ENCODE measurements around the gene DEF6.
A peak's percentile ranks its signal among the peaks of the same experiment; 100 is the strongest.

Gene DEF6

DNA sequence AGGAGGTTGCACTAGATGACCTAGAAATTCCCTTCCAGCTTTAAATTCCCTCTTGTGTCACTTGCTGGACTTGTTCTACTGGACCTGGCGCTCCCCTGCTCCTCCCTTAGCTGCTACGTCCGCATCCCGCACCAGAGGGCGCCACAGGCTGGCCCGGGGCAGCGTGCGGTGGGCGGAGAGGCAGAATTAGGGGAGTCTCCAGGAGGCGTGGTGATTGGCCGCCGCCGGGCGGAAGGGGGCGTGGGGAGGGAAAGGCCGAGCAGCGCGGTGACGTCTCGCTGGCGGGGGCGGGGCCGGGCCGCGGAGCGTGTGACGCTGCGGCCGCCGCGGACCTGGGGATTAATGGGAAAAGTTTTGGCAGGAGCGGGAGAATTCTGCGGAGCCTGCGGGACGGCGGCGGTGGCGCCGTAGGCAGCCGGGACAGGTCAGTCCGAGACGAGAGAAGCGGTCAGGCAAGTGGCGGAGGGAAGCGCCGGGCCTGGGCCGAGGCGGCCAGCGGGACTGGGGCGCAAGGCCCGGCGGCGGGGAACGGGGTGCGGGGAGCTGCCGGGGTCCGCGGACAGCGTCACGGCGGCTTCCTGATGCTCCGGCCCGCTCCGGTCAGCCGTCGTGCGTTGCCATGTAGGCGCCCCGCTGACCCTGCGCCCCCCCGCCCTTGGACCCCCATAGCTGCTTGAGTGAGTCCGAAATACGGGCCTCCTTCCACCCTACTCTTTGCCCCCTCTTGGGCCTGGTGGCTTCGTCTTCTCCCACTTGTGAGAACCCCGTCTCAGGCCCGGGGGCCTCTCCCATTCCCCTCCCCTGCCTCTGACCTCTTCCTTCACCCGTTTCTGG is 44.9 kb downstream of the DEF6 start, which contains the start of gene PPARD:
TSS of gene PPARD (plus strand) at position 301 of the 834 bp plus-strand sequence. CDS start 68,530 bp downstream, outside the sequence.
- Mint-ChIP-seq H3K4me1 (ENCODE audit: low read depth) (peaks cover 48% of the 10 kb centered on the region), H3K9me3 (ENCODE audit: low read depth) (no peaks in the 10 kb centered on the region), H3K36me3 (no peaks in the 10 kb centered on the region), H3K27ac (peak within 1 kb of the TSS; percentile 81), H3K27me3 (no peaks in the 10 kb centered on the region), H3K4me3 (peak within 1 kb of the TSS; percentile 95)

- Mint-ChIP-seq H3K4me1 (ENCODE audit: low read depth) (peaks cover 51% of the 10 kb centered on the region), H3K27me3 (no peaks in the 10 kb centered on the region), H3K9me3 (ENCODE audit: low read depth) (no peaks in the 10 kb centered on the region), H3K4me3 (peak overlapping the region; percentile 95), H3K27ac (peak overlapping the region; percentile 79), H3K36me3 (no peaks in the 10 kb centered on the region)
Measured at GRCh38 chr6:35343092-35343834, 45.6 kb downstream of the DEF6 start.

GRCh38 chr6:35343835-35344550 is 46.4 kb downstream of the DEF6 start:
- peak overlapping the region; percentile 95 for H3K4me3 Mint-ChIP-seq
- no peaks in the 10 kb centered on the region for H3K36me3 Mint-ChIP-seq
- no peaks in the 10 kb centered on the region for H3K9me3 Mint-ChIP-seq (ENCODE audit: low read depth)
- H3K4me1 Mint-ChIP-seq (ENCODE audit: low read depth), result peaks cover 57% of the 10 kb centered on the region
- no peaks in the 10 kb centered on the region for H3K27me3 Mint-ChIP-seq
- peak overlapping the region; percentile 79 for H3K27ac Mint-ChIP-seq

GRCh38 chr6:35351422-35351821 is 53.8 kb downstream of the DEF6 start:
- Mint-ChIP-seq H3K27me3 (no peaks in the 10 kb centered on the region), H3K4me3 (no peak overlapping the region), H3K9me3 (ENCODE audit: low read depth) (no peaks in the 10 kb centered on the region), H3K4me1 (ENCODE audit: low read depth) (peaks cover 70% of the 10 kb centered on the region), H3K36me3 (peaks cover 15% of the 10 kb centered on the region), H3K27ac (peak overlapping the region; percentile 54)

GRCh38 chr6:35352735-35353134 is 55.1 kb downstream of the DEF6 start:
- Mint-ChIP-seq H3K27ac (peak overlapping the region; percentile 83), H3K4me3 (no peak overlapping the region), H3K27me3 (no peaks in the 10 kb centered on the region), H3K4me1 (ENCODE audit: low read depth) (peaks cover 68% of the 10 kb centered on the region), H3K36me3 (peaks cover 19% of the 10 kb centered on the region), H3K9me3 (ENCODE audit: low read depth) (no peaks in the 10 kb centered on the region)

DNA sequence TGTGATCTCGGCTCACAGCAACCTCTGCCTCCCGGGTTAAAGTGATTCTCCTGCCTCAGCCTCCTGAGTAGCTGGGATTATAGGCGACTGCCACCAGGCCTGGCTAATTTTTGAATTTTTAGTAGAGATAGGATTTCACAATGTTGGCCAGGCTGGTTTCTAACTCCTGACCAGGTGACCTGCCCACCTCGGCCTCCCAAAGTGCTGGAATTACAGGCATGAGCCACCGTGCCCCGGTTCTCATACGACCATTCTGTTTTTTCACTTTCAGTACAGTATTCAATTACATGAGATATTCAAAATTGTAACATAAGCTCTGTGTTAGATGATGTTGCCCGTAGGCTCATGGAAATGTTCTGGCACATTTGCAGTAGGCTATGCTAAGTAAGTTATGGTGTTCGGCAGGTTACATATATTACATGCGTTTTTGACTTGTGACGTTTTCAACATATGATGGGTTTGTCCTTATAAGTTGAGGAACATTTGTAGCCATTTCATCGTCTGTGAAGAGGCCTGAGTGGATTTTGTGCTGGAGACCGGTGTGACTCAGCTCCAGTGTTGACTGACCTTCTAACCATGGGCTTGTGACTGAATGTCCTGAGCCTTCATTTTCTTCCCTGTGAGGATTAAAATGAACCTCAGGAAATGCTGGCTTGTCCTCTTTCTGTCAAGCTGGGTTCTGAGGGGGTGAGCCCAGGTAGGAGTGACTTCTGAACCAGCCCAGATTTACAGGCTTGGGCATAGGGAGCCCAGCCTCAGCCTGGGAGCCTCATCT is 56.9 kb downstream of the DEF6 start:
- H3K36me3 Mint-ChIP-seq, result peaks cover 16% of the 10 kb centered on the region

DNA sequence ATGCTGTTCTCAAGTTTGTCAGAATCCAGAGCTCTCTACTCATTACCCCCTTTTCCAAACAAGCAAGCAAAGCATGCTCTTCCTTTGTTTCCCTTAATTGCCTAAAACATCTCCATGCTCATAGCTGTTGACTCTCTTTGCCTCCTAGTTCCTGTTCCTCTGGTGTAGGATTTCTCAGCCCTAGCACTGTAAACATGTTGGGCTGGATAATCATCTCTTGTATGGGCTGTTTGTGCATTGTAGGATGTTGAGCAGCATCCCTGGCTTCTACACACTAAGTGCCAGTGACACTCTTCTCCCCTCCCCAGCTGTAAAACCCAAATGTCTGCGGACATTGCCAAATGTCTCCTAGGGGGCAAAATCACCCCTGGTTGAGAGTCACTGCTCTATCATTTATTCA is 58.8 kb downstream of the DEF6 start:
- H3K27me3 Mint-ChIP-seq, result no peaks in the 10 kb centered on the region
- H3K27ac Mint-ChIP-seq, result peak overlapping the region; percentile 2
- H3K9me3 Mint-ChIP-seq (ENCODE audit: low read depth), result no peaks in the 10 kb centered on the region
- H3K4me3 Mint-ChIP-seq, result no peak overlapping the region
- H3K36me3 Mint-ChIP-seq, result peaks cover 12% of the 10 kb centered on the region
- H3K4me1 Mint-ChIP-seq (ENCODE audit: low read depth), result peaks cover 68% of the 10 kb centered on the region

More for the DNA sequence above, 56.9 kb downstream of the DEF6 start:
- H3K9me3 Mint-ChIP-seq (ENCODE audit: low read depth), result no peaks in the 10 kb centered on the region
- H3K4me3 Mint-ChIP-seq, result no peak overlapping the region
- no peak overlapping the region for H3K27ac Mint-ChIP-seq
- H3K4me1 Mint-ChIP-seq (ENCODE audit: low read depth), result peaks cover 67% of the 10 kb centered on the region
- no peaks in the 10 kb centered on the region for H3K27me3 Mint-ChIP-seq

DNA sequence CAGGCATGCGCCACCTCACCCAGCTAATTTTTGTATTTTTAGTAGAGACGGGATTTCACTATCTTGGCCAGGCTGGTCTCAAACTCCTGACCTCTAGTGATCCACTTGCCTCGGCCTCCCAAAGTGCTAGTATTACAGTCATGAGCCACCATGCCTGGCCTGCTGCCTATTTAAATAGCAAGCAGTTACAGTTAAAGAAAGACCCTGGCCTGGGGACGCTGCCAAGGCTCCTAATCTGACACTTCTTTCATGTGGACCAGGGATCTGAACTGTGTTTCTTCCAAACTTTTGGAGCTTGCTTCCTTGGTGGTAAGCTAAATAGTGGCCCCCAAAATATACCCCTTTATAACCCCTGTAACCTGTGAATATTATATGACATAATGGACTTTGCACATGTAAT is 60.1 kb downstream of the DEF6 start:
- Mint-ChIP-seq H3K9me3 (ENCODE audit: low read depth) (no peaks in the 10 kb centered on the region), H3K36me3 (peaks cover 12% of the 10 kb centered on the region), H3K4me3 (no peak overlapping the region), H3K27ac (no peak overlapping the region), H3K27me3 (no peaks in the 10 kb centered on the region), H3K4me1 (ENCODE audit: low read depth) (peaks cover 69% of the 10 kb centered on the region)

DNA sequence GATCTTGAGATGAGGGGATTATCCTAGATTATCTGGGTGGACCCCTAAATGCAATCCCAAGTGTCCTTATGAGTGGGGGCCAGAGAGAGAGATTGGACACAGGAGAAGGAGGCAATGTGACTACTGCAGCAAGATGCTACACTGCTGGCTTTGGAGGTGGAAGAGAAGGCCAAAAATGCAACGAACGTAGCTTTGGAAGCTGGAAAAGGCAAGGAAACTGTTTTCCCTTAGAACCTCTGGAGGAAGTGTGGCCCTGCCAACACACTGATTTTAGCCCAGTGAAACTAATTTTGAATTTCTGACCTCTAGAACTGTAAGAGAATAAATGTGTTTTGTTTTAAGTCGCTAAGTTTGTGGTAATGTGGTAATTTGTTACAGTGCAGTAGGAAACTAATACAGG is 60.5 kb downstream of the DEF6 start:
- Mint-ChIP-seq H3K36me3 (peaks cover 9% of the 10 kb centered on the region), H3K27me3 (no peaks in the 10 kb centered on the region), H3K27ac (no peak overlapping the region), H3K9me3 (ENCODE audit: low read depth) (no peaks in the 10 kb centered on the region), H3K4me3 (no peak overlapping the region), H3K4me1 (ENCODE audit: low read depth) (peaks cover 69% of the 10 kb centered on the region)

- H3K9me3 Mint-ChIP-seq (ENCODE audit: low read depth), result no peaks in the 10 kb centered on the region
- peaks cover 5% of the 10 kb centered on the region for H3K36me3 Mint-ChIP-seq
- no peak overlapping the region for H3K27ac Mint-ChIP-seq
- H3K4me3 Mint-ChIP-seq, result no peak overlapping the region
- H3K27me3 Mint-ChIP-seq, result no peaks in the 10 kb centered on the region
- H3K4me1 Mint-ChIP-seq (ENCODE audit: low read depth), result peaks cover 72% of the 10 kb centered on the region
Measured at GRCh38 chr6:35359346-35359743, 61.7 kb downstream of the DEF6 start.

GRCh38 chr6:35359744-35360348 is 62.2 kb downstream of the DEF6 start:
- no peaks in the 10 kb centered on the region for H3K9me3 Mint-ChIP-seq (ENCODE audit: low read depth)
- H3K4me3 Mint-ChIP-seq, result no peak overlapping the region
- no peaks in the 10 kb centered on the region for H3K27me3 Mint-ChIP-seq
- peak overlapping the region; percentile 58 for H3K27ac Mint-ChIP-seq
- peaks cover 70% of the 10 kb centered on the region for H3K4me1 Mint-ChIP-seq (ENCODE audit: low read depth)
- peaks cover 5% of the 10 kb centered on the region for H3K36me3 Mint-ChIP-seq

- Mint-ChIP-seq H3K27ac (peak overlapping the region; percentile 58), H3K4me1 (ENCODE audit: low read depth) (peaks cover 71% of the 10 kb centered on the region), H3K36me3 (peaks cover 5% of the 10 kb centered on the region), H3K9me3 (ENCODE audit: low read depth) (no peaks in the 10 kb centered on the region), H3K4me3 (no peak overlapping the region), H3K27me3 (no peaks in the 10 kb centered on the region)
Measured at GRCh38 chr6:35360349-35361138, 62.9 kb downstream of the DEF6 start.

- no peak overlapping the region for H3K4me3 Mint-ChIP-seq
- H3K36me3 Mint-ChIP-seq, result peaks cover 5% of the 10 kb centered on the region
- H3K27me3 Mint-ChIP-seq, result no peaks in the 10 kb centered on the region
- H3K9me3 Mint-ChIP-seq (ENCODE audit: low read depth), result no peaks in the 10 kb centered on the region
- H3K27ac Mint-ChIP-seq, result peak overlapping the region; percentile 51
- peaks cover 71% of the 10 kb centered on the region for H3K4me1 Mint-ChIP-seq (ENCODE audit: low read depth)
Measured at GRCh38 chr6:35362200-35362599, 64.6 kb downstream of the DEF6 start.
